C4-2B (cell line): ENCODE results near the gene NLRC3.

Experiments used
- H3K27ac ChIP-seq: fragments of 450-650 bp; 2 replicates; pipeline ENCODE4 v1.5.1; 2017
- ZFX ChIP-seq: fragments of 450-650 bp; IDR thresholded peaks from 2 replicates; pipeline ENCODE4 v1.6.1; 2017
- TF ChIP-seq, protein P1 (sequence below): fragments of 450-650 bp; conservative IDR thresholded peaks from 2 replicates; pipeline ENCODE4 v1.5.1; 2017; ENCODE audit warnings: mild to moderate bottlenecking

The NLRC3 gene

GRCh38 chr16:3578610-3579551 is 1.7 kb upstream of the NLRC3 start:
- no peak overlapping the region for H3K27ac ChIP-seq
- no peak for TF ChIP-seq ZFX
- TF ChIP-seq, protein P1, sequence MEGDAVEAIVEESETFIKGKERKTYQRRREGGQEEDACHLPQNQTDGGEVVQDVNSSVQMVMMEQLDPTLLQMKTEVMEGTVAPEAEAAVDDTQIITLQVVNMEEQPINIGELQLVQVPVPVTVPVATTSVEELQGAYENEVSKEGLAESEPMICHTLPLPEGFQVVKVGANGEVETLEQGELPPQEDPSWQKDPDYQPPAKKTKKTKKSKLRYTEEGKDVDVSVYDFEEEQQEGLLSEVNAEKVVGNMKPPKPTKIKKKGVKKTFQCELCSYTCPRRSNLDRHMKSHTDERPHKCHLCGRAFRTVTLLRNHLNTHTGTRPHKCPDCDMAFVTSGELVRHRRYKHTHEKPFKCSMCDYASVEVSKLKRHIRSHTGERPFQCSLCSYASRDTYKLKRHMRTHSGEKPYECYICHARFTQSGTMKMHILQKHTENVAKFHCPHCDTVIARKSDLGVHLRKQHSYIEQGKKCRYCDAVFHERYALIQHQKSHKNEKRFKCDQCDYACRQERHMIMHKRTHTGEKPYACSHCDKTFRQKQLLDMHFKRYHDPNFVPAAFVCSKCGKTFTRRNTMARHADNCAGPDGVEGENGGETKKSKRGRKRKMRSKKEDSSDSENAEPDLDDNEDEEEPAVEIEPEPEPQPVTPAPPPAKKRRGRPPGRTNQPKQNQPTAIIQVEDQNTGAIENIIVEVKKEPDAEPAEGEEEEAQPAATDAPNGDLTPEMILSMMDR, result no peak

DNA sequence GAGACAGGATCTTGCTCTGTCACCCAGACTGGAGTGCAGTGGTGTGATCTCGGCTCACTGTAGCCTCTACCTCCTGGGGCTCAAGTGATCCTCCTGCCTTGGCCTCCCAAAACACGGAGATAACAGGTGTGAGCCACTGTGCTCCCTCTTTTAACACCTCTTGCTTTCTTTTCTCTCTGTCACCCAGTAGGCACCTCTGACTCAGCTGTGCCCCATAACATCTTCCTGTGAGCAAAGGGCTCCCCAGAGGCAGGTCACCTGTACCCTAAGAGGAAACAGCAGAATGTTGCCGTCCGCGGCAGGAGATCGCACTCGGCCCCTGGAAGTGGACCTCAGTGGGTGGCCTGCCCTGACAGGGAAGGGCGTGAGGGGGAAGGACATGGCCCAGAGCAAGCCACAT is 918 bp upstream of the NLRC3 start:
- no peak overlapping the region for H3K27ac ChIP-seq
- no peak for TF ChIP-seq ZFX
- TF ChIP-seq, protein P1, result no peak

GRCh38 chr16:3576211-3576610 is 992 bp downstream of the NLRC3 start:
- H3K27ac ChIP-seq, result no peak overlapping the region
- TF ChIP-seq, protein P1, result no peak
- TF ChIP-seq ZFX, result no peak

DNA sequence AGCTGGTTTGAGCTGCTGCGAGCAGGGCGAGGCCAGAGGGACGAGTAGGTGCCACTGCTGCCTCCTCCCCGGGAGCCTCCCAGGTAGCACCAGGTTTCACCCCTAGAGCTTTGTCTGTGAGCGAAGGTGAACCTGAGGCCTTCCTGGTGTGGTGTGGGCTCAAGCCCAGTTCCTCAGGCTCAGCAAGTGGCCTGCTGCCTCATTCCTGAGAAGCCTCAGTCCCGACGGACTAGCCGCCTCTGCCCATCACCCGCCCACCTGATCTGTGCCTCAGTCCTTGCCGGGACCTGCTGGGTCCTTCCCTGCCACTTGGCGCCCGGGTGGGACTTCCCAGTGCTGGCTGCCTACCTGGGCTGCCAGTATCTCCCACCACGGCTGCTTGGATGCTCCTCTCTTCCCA is 1.7 kb downstream of the NLRC3 start:
- no peak for TF ChIP-seq ZFX
- TF ChIP-seq, protein P1, result no peak
- H3K27ac ChIP-seq, result no peak overlapping the region

DNA sequence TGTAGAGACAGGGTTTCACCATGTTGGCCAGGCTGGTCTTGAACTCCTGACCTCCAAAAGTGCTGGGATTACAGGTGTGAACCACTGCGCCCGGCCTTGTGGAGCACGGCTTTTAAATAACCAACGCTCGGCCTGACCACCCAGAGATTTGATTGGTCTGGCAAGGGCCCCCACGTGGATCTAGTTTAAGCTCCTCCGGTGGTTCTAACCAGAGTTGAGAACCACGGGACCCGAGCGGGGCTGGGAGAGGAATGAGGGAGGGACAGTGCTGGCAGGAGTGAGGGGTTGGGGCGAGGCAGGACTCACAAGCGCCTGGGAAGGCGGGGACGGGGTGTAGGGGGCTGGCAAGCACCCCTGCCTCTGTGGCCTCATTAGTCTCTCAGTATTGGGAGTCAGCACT is 3.0 kb downstream of the NLRC3 start:
- TF ChIP-seq, protein P1, result no peak
- TF ChIP-seq ZFX, result no peak
- H3K27ac ChIP-seq, result no peak overlapping the region

DNA sequence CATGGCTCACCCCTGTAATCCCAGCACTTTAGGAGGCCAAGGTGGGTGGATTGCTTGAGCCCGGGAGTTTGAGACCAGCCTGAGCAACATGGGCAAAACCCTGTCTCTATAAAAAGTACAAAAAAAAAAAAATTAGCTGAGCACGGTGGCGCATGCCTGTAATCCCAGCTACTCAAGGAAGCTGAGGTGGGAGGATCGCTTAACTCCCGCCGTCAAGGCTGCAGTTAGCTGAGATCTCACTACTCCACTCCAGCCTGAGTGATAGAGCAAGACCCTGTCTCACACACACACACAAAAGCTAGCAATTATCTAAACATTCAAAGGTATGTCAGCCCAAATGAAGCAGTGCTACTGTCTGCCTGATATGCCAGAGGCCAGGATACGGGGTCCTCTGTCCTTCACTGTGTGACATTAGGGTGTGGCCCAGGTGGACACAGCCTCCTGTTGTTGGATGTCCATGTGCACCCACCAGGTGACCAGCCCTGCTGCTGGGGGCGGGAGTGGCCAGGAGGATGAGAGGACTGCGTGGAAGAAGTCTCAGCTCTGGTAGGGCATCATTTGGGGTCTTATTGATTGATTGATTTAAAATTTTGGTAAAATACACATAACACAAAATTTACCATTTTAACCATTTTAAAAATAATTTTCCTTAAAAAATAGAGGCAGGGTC is 3.9 kb downstream of the NLRC3 start:
- TF ChIP-seq, protein P1, result no peak
- no peak for TF ChIP-seq ZFX

DNA sequence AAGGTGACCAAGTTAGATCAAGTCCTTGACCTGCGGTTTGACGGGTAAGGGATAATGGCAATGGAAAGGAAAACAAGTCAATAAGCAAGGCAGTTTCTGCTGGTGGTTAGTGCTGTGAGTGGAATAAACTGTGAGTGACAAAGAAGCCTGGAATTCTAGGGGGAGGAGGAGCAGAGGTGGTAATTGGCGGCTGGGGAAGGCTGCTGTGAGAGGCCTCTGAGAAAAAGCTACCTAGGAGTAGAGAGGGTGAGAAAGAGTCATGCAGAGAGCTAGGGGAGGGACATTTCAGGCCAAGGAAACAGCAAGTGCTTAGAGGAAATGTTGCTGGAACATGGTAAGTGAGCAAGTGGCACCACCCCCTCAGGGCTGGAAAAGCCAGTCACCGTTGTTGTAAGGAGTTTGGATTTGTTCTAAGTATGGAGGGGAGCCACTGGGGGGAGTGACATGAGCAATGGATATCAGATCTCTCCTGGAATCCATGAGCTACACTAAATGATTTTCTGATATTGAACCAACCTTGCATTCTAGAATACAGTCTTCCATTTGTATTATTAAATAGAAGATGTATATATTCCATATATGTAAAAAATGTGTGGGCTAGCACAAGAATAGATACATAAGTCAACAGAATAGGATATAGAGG is 6.7 kb downstream of the NLRC3 start:
- TF ChIP-seq, protein P1, result no peak
- TF ChIP-seq ZFX, result no peak

More for the DNA sequence above, 3.9 kb downstream of the NLRC3 start:
- no peak overlapping the region for H3K27ac ChIP-seq

More for the DNA sequence above, 6.7 kb downstream of the NLRC3 start:
- H3K27ac ChIP-seq, result no peak overlapping the region
